H1 (cell line): ENCODE measurements around the gene DMGDH. TPM values are rescaled to one million over a fixed set of nuclear protein-coding genes. Genes with fewer than 3 reads are reported as not detected.

ENCODE experiments used
- KDM4A ChIP-seq: IDR thresholded peaks from one replicate; pipeline ENCODE4 v1.7.1; 2012; ENCODE audit warnings: low read depth, mild to moderate bottlenecking, moderate library complexity, low read length, inconsistent platforms; ENCODE audit not compliant: severe bottlenecking
- NANOG ChIP-seq: IDR thresholded peaks from 2 replicates; pipeline ENCODE4 v1.6.1; 2011; ENCODE audit warnings: low read length, low read depth, mild to moderate bottlenecking, inconsistent platforms; ENCODE audit not compliant: insufficient read depth, poor library complexity, severe bottlenecking
- RBBP5 ChIP-seq: IDR thresholded peaks from 2 replicates; pipeline ENCODE4 v1.7.1; 2012; ENCODE audit warnings: low read depth, mild to moderate bottlenecking, inconsistent platforms, low read length, moderate library complexity, borderline replicate concordance
- ZNF274 ChIP-seq: IDR thresholded peaks from 2 replicates; pipeline ENCODE4 v1.7.0; 2012; ENCODE audit warnings: low read length, borderline replicate concordance; ENCODE audit errors: extremely low read depth
- polyA plus RNA-seq, 7 experiments: library from polyadenylated mRNA; depleted of rRNA in 3 of 7; stranded (reverse) in 5 of 7; unstranded in 2 of 7; fragments of >200 nt in 5 of 7; fragments of 200-250 nt in 2 of 7; gene quantifications; 1 replicate in 5 of 7; 2 replicates in 1 of 7; 4 replicates in 1 of 7; pipeline versions ENCODE4 v1.2.1 to v1.2.3, GENCODE V29; 2011 to 2013; ENCODE audit warnings: missing spikeins in 2 of 7, mixed read lengths in 2 of 7
- total RNA-seq: library from RNA; stranded (reverse); fragmentation: NEBNext Ultra II Directional; extraction: Animal tissue kit (Norgen Biotek cat#: 25700); gene quantifications from 2 replicates; pipeline ENCODE4 v1.2.1, GENCODE V29; 2021

The DMGDH gene
- total and polyA plus RNA-seq, 2 of the 8 experiments (the other 6 are each of a cell fraction or from before 2014, with no cell fraction given), result 0.15 TPM; not detected in 1

- TF ChIP-seq ZNF274 (no peak), KDM4A (no peak), NANOG (no peak), RBBP5 (no peak)
Measured at GRCh38 chr5:79081779-79082178, 12.3 kb upstream of the DMGDH start (continued).
